Adipose tissue (tissue), 3 donors: ENCODE results near the gene CDO1. TPM values are rescaled to one million over a fixed set of nuclear protein-coding genes. Genes with fewer than 3 reads are reported as not detected.

Source experiments
- H3K27ac ChIP-seq: one replicate; pipeline ENCODE4 v1.5.1; 2013; ENCODE audit warnings: low read depth, low read length
- WGBS, 3 donors: extraction: QIAGEN DNeasy Blood & Tissue Kit; methylation state at CpG; one replicate each; pipeline ENCODE4 v1.1.7; 2013; 5-methylcytosine and 5-hydroxymethylcytosine counted together
- polyA plus RNA-seq, 3 donors: library from polyadenylated mRNA; stranded (reverse); fragments of 200-250 nt; gene quantifications; one replicate each; pipeline ENCODE4 v1.2.3, GENCODE V29; 2013
- donor health status: healthy with polysubstance abuse.
- donor health status: Bipolar disorder and iron deficiency.
- donor health status: healthy.

The CDO1 gene
- polyA plus RNA-seq = 100 to 1,000 TPM in 1 of 3 donors, 10 to 100 TPM in 2; 65.9 to 286 (median 68.6) TPM

- H3K27ac ChIP-seq = no peak within 1 kb of the TSS
- WGBS, 3 donors = 1 to 5% (median 4%) methylated on average over 69 of the region's 69 CpGs
Observed at GRCh38 chr5:115816226-115817081, at the start of gene CDO1. TSS of gene CDO1 (minus strand) at chr5:115816659. CDS start at chr5:115816397, 262 bp downstream.

- no peak overlapping the region for H3K27ac ChIP-seq
Observed at GRCh38 chr5:115859378-115859777, 42.9 kb upstream of the CDO1 start.

- H3K27ac ChIP-seq = no peak overlapping the region
- WGBS, 3 donors = 71 to 93% (median 74%) methylated on average over 3 of the region's 3 CpGs
Observed at GRCh38 chr5:115858396-115858795, 41.9 kb upstream of the CDO1 start.

- H3K27ac ChIP-seq = no peak overlapping the region
- WGBS, 3 donors = 36 to 47% (median 46%) methylated on average over 2 of the region's 2 CpGs
Observed at GRCh38 chr5:115857626-115858349, 41.3 kb upstream of the CDO1 start.

- no peak overlapping the region for H3K27ac ChIP-seq
- 69 to 88% (median 83%) methylated on average over 1 of the region's 1 CpG for WGBS, 3 donors
Observed at GRCh38 chr5:115857057-115857479, 40.6 kb upstream of the CDO1 start.

GRCh38 chr5:115855959-115856358 lies 39.5 kb upstream of the CDO1 start:
- no peak overlapping the region for H3K27ac ChIP-seq
- WGBS, 3 donors = 44 to 93% (median 45%) methylated on average over 1 of the region's 1 CpG

- WGBS, 3 donors = 91 to 97% (median 95%) methylated on average over 3 of the region's 3 CpGs
- no peak overlapping the region for H3K27ac ChIP-seq
Observed at GRCh38 chr5:115854139-115854538, 37.7 kb upstream of the CDO1 start.

- 42 to 63% (median 55%) methylated on average over 4 of the region's 4 CpGs for WGBS, 3 donors
- no peak overlapping the region for H3K27ac ChIP-seq
Observed at GRCh38 chr5:115850744-115851416, 34.4 kb upstream of the CDO1 start.

- H3K27ac ChIP-seq = no peak overlapping the region
- WGBS, 3 donors = 92 to 98% (median 94%) methylated on average over 3 of the region's 3 CpGs
Observed at GRCh38 chr5:115849258-115849798, 32.9 kb upstream of the CDO1 start.

GRCh38 chr5:115847290-115847689 lies 30.8 kb upstream of the CDO1 start:
- no peak overlapping the region for H3K27ac ChIP-seq
- 82 to 92% (median 90%) methylated on average over 7 of the region's 7 CpGs for WGBS, 3 donors

- 75 to 82% (median 77%) methylated on average over 7 of the region's 7 CpGs for WGBS, 3 donors
- no peak overlapping the region for H3K27ac ChIP-seq
Observed at GRCh38 chr5:115844321-115844817, 27.9 kb upstream of the CDO1 start.

GRCh38 chr5:115843444-115844130 lies 27.1 kb upstream of the CDO1 start:
- WGBS, 3 donors = 56 to 67% (median 64%) methylated on average over 6 of the region's 6 CpGs
- H3K27ac ChIP-seq = no peak overlapping the region

GRCh38 chr5:115842952-115843351 lies 26.5 kb upstream of the CDO1 start:
- 9 to 25% (median 20%) methylated on average over 3 of the region's 3 CpGs for whole genome bisulfite sequencing, 3 donors
- H3K27ac ChIP-seq = no peak overlapping the region

- peak overlapping the region; percentile 30 for H3K27ac ChIP-seq
- 0 to 1% (median 1%) methylated on average over 42 to 68 of the region's 68 CpGs for WGBS, 3 donors
Observed at GRCh38 chr5:115842089-115842935, 25.9 kb upstream of the CDO1 start.

GRCh38 chr5:115841382-115842088 lies 25.1 kb upstream of the CDO1 start, which contains the start of the genes AP3S1 and ATG12:
TSS of gene AP3S1 (plus strand) at chr5:115841935. CDS start at chr5:115842038, 103 bp downstream.
TSS of gene ATG12 (minus strand) at chr5:115841565. CDS start at chr5:115841552, 13 bp downstream.
- H3K27ac ChIP-seq = peak within 1 kb of the TSS; percentile 30
- WGBS, 3 donors = 10% methylated on average over 65 of the region's 65 CpGs

- 0 to 1% (median 0%) methylated on average over 5 of the region's 5 CpGs for WGBS, 3 donors
- H3K27ac ChIP-seq = no peak overlapping the region
Observed at GRCh38 chr5:115840873-115841272, 24.4 kb upstream of the CDO1 start.
